C4-2B (cell line): Measurements from ENCODE around the gene FBRSL1.

Experiments
- H3K27ac ChIP-seq: fragments of 450-650 bp; 2 replicates; pipeline ENCODE4 v1.5.1; 2017
- CTCF ChIP-seq: fragments of 450-650 bp; conservative IDR thresholded peaks from 2 replicates; pipeline ENCODE4 v1.5.1; 2017; ENCODE audit warnings: mild to moderate bottlenecking
- ZFX ChIP-seq: fragments of 450-650 bp; IDR thresholded peaks from 2 replicates; pipeline ENCODE4 v1.6.1; 2017

FBRSL1 gene

GRCh38 chr12:132522592-132523380 lies 32.8 kb downstream of the FBRSL1 start:
- H3K27ac ChIP-seq, result no peak overlapping the region
- TF ChIP-seq ZFX, result no peak
- TF ChIP-seq CTCF, result no peak

DNA sequence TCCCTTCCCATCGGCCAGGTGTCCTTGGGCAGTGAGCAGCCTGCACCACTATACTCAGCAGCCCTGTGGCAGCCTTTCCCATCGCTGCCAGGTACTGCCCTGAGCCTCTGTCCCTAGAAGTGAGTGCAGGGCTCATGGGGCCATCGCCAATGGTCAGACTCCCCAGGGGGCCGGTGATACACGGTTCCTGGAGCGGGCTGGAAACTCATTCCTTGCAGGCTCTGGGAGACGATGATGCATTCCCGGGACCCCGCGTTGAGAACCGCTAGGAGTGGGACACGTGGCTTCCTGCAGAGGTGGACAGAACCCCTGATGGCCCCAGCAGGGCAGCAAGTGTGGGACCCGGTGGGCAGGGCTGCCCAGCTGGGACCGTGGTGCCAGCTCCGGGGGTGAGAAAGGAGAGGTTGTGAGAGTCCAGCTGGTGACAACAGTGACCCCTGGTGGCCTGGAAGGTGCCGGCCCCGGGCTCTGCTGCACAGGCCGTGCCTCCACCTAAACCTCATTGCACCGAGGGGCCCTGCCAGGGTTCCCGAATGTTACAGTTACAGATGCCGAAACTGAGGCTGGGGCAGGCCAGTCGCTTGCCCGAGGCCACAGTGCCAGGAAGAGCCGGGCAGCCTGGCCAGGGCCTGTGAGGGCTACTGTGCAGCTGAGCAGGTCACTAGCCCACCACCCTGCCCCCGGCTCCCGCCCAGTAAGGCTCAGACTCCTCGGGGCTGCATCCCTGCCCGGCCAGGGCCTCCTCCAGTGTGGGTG lies 33.8 kb downstream of the FBRSL1 start:
- TF ChIP-seq ZFX (no peak), CTCF (peak; percentile 88)
- no peak overlapping the region for H3K27ac ChIP-seq

- H3K27ac ChIP-seq, result no peak overlapping the region
- TF ChIP-seq ZFX, result no peak
- no peak for TF ChIP-seq CTCF
Observed at GRCh38 chr12:132524405-132524804, 34.5 kb downstream of the FBRSL1 start.

GRCh38 chr12:132525011-132525832 lies 35.3 kb downstream of the FBRSL1 start:
- TF ChIP-seq CTCF (no peak), ZFX (no peak)
- no peak overlapping the region for H3K27ac ChIP-seq

DNA sequence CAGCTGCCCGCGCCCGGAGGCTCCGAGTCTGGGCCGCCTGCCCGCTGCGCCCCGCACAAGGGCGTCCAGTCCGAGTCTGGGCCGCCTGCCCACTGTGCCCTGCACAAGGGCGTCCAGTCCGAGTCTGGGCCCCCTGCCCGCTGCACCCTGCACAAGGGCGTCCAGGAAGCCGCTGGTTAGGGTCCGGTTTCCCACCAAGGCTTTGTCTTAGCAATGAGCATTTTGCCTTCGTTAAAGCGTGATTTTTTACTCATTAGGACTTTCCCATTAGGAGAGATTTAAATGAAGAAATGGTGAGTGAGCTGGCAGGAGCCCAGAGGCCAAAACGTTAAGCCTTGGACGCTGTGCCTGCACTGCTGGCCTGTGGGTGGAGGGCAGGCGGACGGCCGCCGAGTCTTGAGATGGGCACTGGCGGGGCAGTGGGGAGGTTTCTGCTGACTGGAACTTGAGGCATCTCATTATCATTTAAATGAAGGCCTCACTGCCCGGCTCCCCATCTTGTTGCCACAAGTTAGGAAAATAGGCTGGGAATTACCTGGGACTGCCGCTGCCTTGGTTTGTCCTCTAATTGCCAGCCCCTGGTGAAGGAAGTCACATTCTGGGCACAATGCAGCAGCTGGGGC lies 36.0 kb downstream of the FBRSL1 start:
- no peak overlapping the region for H3K27ac ChIP-seq
- TF ChIP-seq ZFX (no peak), CTCF (no peak)

DNA sequence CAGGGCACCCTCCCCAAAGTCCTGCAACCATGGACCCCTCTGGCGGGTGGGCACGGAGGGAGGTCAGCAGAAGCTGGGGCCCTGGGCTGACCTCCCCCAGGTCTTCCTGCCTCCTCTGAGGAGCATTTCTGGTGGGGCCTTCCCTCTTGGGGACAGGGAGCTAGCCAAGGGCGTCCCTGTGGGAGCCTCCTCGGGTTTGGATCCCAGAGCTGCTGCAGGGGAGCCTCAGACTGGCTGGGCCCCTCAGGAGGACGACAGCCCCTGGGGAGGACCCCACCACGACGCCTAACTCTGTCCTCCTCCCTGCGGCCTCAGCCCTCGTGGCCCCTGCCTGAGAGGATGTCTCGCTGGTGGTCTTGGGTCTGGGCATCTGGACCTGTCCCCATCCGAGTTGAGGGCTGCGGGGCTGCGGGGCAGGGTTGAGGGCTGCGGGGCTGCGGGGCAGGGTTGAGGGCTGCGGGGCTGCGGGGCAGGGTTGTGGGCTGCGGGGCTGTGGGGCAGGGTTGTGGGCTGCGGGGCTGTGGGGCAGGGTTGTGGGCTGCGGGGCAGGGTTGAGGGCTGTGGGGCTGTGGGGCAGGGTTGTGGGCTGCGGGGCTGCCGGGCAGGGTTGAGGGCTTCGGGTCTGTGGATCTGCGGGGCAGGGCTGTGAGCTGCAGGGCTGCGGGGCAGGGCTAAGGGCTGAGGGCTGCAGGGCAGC lies 37.4 kb downstream of the FBRSL1 start:
- no peak for TF ChIP-seq CTCF
- TF ChIP-seq ZFX, result no peak
- H3K27ac ChIP-seq, result no peak overlapping the region
